GM18511 (cell line): ENCODE results near the gene SMIM29.
A peak's percentile ranks its signal among the peaks of the same experiment; 100 is the strongest.
"Not testable (repeated sequence)": the region's sequence is repeated elsewhere in the genome, so short reads cannot be mapped to it uniquely, and the experiment has no call there.

Experiments used
- ATAC-seq: cut with Tn5 transposase; IDR thresholded peaks from one replicate; pipeline ENCODE4 v1.9.1; 2021; ENCODE audit warnings: mild to moderate bottlenecking, moderate library complexity; ENCODE audit not compliant: unreplicated experiment

The SMIM29 gene

DNA sequence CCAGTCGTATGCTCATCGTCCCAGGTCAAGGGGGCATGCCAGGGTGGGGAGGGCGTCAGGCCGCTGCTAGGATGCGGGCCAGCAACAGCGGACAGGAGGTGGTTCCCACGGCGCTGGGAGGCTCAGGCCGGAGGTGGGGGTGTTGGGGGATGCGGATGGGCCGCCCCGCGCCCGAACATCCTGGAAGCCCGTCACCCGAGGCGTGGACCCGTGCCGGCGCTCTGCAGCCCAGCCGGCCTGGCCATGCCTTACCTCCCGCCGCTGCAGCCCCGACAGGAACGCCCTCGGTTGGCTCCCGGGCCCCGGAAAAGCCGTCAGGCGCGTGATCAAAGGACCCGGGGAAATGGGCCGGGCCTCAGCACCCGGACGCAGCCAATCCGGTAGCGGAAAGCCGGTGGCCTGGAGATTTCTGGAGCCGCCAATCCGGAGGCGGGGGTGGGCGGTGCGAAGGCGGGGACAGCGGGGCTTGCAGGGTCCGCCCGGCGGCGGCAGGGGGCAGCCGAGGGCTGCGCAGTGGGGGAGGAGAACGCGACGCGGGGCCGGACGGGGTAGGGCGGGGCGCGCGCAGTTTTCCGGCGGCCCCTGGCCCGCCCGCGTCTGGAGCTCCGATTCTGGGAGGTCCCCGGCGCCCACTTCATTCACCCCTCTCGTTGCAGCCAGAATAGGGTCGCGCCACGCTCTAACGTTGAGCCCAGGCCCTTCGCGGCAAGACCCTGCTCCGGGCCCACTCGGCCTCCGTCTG is at the start of gene SMIM29:
Gene SMIM29, minus strand, starts transcription at position 280 of the 742 bp plus-strand sequence. CDS start 1,215 bp downstream, outside the sequence.
- ATAC-seq, result peak; percentile 75

DNA sequence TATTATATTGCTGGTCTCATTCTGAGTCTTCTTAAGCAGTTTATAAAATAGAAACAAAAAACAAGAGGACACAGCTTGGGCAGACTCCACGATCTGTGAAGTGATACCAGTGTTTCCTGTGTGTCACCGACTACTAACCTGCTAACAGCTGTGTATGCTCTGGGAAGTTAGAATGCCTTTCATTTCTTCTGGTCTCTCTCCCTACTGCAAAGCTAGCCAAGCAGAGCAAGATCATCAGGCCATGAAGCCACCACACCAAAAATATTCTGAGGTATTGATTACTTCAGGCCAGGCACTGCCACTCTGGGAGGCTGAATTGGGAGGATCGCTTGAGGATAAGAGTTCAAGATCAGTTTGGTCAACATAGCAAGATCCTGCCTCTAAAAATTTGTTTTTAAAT is 46.9 kb upstream of the SMIM29 start:
- ATAC-seq, result peak; percentile 89

DNA sequence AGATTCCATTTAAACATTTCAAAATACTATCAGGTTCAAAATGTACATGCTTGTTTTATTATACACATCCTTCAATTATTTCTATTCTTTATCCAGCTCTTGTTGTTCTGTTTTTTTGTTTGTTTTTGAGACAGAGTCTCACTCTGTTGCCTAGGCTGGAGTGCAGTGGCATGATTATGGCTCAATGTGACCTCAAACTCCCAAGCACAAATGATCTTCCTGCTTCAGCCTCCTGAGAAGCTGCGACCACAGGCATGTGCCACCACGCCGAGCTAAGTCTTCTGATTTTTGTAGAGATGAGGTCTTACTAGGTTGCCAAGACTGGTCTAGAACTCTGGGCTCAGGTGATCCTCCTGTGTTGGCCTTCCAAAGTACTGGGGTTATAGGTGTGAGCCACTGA is 44.1 kb upstream of the SMIM29 start:
- ATAC-seq, result no peak

DNA sequence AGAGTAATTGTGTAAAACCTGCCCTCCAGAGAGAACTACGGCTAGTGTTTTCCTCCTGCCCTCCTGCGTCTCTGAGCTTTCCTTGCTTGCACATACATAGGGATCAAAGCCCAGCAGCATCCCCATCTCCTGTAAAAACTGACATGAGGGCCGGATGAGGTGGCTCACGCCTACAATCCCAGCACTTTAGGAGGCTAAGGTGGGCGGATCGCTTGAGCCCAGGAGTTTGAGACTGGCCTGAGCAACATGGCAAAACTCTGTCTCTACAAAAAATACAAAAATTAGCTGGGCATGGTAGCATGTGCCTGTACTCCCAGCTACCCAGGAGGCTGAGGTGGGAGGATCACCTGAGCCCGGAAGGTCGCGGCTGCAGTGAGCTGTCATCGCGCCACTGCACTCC is 40.3 kb upstream of the SMIM29 start:
- ATAC-seq, result no peak

DNA sequence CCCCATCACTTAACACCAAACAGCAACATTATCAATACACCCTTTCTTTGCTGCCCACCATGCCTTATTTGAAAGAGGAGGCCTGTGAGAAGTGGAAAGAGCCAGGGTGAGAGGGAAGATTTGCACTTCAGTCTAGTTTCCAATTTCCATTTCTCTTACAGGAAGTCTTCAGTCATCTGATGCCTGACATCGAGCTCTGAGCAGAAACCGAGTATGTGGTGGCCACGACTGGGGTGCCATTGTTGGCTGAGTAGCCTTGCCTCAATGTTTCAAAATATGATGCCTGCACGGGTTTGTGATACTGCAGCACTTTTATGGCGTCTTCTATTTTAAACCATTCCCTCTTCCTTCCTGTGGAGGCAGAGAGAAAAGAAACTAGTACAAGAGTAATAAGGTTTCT is 39.8 kb upstream of the SMIM29 start:
- ATAC-seq, result no peak

DNA sequence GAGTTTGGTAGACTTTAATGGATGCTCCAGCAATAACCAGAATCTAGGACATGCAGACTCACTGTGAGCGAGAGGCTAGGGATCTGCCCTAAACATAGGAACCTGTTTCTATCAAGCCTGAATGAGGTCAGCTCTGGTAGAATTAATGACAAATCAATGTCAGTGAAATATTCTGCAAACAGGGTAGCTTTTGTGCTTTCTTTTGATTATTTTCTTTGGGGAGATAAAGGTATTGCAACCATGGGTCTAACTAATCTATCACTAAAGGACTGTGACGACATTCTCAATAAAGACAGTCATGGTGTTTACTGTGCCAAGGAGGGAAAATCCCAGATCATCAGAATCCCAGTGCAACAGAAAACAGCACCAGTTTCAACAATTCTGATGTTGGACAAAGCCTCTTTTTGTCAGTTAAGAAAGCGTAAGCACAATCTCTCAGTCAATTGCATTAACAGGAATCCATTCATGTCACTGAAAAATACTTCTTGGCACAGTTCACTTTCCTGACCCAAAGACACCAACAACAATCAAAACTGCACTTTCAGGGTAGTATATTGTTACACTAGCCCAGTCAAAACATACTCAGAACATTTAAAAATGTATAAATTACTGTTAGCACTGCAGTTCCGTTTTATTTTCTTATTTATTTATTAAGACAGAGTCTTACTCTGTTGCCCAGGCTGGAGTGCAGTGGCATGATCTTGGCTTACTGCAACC is 36.8 kb upstream of the SMIM29 start:
- ATAC-seq, result no peak

DNA sequence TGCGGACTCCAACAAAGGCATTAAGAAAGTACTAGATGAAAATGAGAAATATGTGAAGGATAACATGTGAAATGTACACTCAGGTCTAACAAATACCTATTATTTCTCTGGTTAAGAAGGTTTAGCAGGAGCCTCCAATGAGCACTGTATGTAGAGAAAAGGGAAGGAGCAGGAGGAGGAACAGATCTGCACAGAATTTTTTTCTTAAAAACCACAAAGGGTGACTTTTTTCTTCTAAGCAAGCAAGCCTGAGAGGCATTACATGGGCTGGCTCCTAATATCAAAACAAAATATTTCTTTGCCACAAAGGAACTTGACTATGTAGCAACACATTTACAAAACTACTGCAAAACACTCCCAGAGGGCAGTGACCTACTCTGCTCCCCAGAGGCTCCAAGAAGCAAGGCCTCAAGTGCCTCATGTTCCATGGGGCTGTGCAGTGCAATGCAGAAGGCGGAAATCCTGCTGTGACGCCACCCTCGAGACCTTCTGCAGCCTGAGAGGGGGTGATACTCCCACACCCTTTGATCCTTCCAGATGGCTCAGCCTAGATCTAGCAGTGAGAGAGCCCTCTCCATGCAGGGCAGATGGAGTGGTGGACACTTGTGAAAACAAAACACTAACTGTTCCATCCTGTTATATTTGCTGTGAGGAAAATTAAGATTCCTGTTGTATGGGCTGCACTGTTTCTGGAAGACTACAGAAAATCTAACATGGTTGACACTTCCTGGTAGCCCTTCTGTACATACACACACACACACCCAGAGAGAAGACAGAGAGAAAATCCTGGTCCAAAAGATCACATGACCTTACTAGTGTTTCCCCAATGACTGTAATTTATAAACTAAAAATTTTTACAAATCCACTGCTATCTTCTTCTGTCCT is 36.0 kb upstream of the SMIM29 start:
- ATAC-seq, result no peak

DNA sequence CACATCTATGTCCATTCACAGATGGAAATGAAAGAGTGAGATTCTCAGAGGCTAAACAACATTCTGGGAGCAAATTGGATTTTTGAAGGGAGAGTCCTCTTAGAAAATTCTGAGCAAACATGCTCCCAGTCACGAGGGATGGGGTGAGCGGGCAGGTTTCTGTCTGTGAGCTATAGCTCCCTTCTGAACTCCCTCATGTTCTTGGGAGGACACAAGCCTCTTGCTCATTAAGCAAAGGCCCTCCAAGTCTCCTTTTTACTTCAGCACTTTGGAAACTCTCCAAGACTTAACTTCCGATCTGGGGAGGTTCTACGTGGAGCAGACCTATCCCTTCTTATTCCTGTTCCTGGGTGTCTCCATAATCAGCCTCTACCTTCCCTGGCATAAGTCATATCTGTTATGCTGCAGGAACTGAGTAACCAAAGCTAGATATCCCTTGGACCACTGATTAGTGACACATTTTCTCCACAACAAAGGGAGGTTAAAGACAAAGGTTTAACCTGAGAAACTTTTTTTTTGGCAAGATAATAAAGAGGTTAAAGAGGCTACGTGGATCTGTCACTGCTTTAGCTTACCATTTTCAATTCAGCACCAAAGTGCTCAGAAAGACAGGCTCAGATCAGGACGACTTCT is 33.0 kb upstream of the SMIM29 start:
- ATAC-seq, result no peak

DNA sequence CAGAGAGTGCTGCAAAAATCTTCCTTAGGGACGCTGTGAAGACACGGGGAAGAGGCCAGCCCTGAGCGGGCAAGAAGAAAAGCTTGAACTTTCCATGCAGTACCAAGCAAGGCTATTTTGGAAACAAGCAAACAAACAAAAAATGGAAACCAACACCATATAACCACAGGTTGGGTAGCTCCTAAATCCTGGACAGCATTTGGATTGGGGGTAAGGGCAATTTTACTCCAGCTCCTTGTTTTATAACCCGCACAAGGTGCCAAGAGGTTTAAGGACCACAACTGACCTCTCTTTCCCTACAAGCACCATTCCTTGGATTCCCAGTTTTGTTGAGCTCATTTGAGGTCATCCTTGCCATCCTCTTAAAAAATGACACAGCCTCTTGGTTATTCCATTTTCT is 31.4 kb upstream of the SMIM29 start:
- ATAC-seq, result no peak

DNA sequence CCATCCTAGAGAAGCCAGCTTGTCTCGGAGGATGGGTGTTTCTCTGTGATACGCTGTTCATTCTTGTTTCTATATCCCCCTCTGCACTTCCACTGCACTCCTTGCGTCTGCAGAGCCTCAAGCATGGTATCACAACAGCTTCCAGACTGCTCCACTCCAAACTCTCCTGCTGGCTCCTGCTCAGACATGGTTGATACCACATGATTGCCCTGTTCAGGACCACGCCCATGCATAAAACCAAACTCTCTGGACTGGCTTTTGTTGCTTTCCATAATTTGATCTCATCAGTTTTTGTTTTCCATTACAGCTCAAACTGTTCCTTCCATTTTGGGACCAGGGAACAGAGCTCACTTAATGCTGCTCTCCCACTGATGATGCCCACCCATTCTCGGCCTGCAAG is 30.0 kb upstream of the SMIM29 start:
- no peak for ATAC-seq

DNA sequence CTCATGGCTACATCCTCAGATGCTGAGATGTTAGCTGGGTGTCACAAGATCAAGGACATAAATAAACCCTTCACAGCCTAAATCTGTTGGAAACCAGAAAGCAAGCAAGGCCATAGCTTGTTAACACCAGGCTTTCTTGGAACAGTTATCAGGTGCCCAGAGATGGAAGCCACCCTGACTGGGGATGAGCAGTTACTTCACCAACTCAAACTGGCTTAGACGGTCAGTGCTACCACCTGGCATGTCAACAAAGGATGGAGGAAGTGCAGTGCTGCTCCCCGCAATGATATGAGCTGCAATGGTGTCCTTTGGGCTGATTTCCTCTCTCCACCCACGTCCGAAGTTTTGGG is 28.9 kb upstream of the SMIM29 start:
- ATAC-seq, result no peak

DNA sequence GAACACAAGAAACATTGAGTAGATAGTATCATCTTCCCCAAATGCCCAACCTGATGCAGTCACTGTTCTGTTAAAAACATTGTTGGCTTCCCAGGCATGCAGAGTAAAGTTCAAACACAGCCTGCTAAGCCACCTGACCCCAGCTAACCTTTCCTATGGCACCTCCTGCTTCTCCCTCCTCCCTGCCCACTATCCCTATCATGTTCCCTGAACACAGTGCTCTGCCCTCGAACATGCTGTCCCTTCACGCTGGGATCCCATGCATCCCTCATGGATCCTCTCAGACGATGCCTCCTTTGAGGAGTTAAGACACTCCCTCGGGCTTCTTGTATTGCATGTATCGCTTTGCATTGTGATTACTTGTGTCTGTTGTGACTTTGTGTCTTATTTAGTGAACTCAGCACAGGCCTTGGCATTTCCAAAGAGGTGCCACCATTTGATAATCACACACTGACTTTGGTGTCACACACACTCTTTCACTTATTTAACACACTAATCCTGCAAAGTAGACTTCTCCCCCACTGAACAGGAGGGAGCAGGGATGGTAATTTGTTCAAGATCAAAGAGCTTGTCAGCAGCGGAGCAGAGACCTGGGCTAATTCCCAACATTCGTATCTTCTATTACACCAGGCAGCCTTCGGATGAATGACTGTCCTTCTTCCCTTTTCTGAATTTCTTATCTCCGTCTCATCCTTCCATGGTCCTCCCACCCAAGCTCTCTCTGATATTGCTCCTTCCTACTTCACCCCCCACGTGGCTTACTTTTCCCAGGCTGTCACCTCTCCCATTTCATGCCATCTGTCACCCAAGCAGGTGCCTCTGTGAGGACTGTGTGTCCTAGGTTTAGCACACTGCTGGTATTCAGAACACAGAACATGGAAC is 28.3 kb upstream of the SMIM29 start:
- no peak for ATAC-seq

DNA sequence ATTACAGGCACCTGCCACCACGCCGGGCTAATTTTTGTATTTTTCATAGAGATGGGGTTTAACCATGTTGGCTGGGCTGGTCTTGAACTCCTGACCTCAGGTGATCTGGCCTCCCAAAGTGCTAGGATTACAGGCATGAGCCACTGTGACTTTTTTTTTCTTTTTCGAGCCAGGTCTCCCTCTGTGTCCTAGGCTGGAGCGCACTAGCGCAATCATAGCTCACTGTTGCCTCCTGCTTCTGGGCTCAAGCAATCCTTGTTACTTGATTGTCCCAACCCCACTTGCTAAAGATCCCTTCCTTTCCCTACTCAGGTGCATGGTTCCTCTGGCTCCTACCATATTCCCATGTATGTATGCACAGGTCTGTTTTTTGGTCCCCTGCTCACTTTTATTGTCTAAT is 27.4 kb upstream of the SMIM29 start:
- no peak for ATAC-seq

DNA sequence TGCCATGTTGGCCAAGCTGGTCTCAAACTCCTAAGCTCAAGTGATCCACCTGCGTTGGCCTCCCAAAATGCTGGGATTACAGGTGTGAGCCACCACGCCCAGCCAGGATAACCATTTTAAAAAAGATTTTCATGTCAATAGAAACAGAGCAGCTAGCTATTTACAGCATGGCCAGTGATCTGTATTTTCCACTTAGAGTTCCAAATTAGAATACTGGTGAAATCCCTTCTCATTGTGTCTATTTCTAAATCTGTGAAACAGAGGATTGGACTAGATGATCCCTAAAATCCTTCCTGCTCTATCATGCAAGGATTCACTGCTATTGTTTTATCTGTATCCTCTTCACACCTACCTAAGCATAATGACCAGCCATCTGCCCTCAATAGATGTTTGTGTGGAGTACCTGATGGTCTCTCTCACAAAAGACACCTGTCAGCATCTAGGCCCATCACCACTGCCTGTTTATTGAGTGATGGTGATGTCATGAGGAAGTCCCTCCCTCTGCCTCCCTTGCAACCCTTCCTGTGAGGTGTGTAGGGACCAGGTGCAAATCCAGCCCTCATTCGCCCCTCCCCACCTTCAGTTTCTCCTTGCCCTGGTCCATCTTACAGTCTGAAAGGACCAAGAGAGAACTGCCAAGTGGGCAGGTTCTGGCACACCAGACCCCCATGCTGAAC is 26.5 kb upstream of the SMIM29 start:
- ATAC-seq, result no peak

DNA sequence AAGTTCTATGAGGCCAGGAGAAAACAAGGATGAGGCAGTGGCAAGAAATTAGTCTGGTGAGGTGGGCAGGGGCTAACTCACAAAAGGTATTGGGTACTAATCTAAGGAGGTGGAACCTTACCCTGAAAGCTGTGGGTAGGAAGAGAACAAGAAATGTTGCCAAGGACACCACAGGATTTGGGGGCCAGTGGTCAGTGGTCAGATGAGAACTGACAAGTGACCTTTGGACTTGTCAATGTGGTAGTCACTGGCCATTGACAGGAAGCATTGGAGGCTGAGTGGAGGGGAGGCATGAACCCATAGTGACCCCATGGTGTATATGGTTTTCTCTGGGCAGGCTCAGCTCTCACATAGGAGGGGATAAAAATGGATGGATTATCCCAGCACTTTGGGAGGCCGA is 25.3 kb upstream of the SMIM29 start:
- ATAC-seq, result no peak

DNA sequence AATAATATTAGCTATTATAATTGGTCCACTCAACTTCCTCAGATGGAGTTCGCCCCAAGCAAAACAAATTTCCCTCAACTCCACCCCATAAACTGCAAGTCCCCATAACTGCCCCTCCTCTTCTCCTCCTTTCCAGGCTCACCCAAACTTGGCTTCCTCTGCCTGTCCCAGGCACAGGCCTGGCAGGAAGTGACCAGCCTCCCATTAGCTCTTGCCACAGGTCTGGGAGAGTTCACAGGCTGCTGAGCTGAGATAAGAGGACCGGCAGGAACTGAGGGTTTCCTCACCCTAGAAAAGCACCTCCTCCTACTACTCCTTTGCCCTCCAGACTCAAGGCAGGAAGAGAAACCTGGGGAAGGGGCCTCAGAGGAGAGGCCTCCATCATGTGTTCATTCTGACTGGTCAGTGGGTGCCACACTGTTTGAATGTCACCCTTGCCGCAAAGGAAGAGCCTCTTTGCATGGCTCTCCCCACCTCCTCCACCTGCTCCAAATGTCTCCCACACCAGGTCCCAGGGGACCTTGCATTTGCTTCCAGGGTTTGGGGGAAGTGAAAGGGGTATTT is 24.5 kb upstream of the SMIM29 start:
- no peak for ATAC-seq

DNA sequence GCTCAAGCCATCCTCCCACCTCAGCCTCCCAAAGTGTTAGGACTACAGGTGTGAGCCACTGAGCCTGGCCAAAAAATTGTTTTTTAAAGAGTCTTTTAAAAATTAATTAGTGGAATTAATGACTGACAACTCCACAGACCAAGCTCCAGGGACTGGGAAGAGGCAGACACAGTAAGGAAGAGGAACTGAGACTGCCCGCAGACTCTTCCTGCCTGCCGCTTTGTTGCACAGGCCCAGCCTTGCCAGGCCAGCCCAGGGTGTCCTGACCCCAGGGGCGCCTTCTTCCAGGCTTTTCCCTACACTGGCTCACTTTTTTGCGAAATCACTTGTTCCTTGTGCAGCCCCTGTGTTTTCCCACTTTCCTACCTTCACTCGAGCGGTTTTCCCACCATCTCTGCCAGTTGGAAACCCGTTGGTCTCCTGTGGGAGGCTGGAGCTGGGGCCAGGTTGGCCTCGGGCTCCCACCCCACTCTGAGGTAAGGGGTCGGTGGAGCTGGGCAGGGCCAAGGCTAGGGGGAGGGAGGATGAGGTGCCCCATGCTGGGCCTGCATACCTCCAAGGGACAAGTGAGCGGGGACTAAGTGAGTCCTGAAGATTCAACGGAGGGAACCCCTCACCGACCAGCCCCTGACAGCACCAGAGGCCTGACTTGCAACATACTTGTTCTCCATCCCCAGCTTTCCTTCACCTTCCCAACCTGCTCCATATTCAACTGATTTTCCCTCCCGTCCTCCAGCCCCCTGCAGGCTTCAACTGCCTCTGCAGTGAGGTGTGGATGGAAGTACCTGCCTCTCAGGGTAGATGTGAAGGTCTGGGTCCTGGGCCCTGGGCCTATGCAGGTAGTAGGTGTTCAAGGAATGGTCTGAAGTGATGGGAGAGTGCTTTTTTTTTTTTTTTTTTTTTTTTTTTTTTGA is 23.5 kb upstream of the SMIM29 start:
- ATAC-seq, result no peak

DNA sequence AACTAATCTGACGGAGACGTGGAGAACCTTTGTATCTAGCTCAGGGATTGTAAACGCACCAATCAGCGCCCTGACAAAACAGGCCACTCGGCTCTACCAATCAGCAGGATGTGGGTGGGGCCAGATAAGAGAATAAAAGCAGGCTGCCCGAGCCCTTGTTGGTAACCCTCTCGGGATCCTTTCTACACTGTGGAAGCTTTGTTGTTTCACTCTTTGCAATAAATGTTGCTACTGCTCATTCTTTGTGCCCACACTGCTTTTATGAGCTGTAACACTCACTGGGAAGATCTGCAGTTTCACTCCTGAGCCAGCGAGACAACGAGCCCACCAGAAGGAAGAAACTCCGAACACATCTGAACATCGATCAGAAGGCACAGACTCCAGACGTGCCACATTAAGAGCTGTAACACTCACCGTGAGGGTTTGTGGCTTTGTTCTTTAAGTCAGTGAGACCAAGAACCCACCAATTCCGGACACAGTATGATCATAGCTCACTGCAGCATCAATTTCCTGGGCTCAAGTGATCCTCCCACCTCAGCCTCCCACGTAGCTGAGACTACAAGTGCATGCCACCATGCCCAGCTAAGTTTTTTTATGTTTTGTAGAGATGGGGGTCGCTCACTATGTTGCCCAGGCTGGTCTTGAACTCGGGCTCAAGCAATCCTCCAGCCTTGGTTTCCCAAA is 21.0 kb upstream of the SMIM29 start:
- not testable (repeated sequence) for ATAC-seq
